PC-9 (cell line): Measurements from ENCODE around the gene RAB29. TPM values are rescaled to one million over a fixed set of nuclear protein-coding genes. Genes with fewer than 3 reads are reported as not detected.

Source experiments
- BruUV-seq: library from RNA; stranded (reverse); fragments of 400-500 nt; replicated peaks from 2 replicates; lab custom pipeline; 2021; lab: Mats Ljungman, UMichigan
- CTCF ChIA-PET: fragments of 300-600 bp; sonication (Branson Sonifier 250); formaldehyde crosslinking; loops from one replicate; lab custom pipeline; 2022; ENCODE audit warnings: antibody characterized with exemption; lab: Charles Lee
- POLR2A ChIA-PET: fragments of 300-600 bp; sonication (Branson Sonifier 250); formaldehyde crosslinking; loops from one replicate; lab custom pipeline; 2022; ENCODE audit warnings: antibody characterized with exemption; ENCODE audit not compliant: unreplicated experiment; lab: Charles Lee
- DNase-seq, 2 experiments: peaks; one replicate each; pipeline versions ENCODE4 v3.0.0 to v3.0.0-alpha.2; 2015 to 2022; ENCODE audit warnings: mixed read lengths in 1 of 2
- H2AFZ ChIP-seq: fragments of 200-600 bp; sonication (generic); 2 replicates; pipeline ENCODE4 v1.8.1; 2017; ENCODE audit warnings: antibody characterized with exemption
- H3F3A ChIP-seq: fragments of 200-600 bp; sonication (generic); 2 replicates; pipeline ENCODE4 v1.8.1; 2017; ENCODE audit warnings: antibody characterized with exemption, mild to moderate bottlenecking, low read depth; ENCODE audit not compliant: insufficient read depth
- H3K27ac ChIP-seq: fragments of 200-600 bp; sonication (generic); 2 replicates; pipeline ENCODE4 v1.6.1; 2016; ENCODE audit warnings: mixed run types
- H3K27me3 ChIP-seq: fragments of 200-600 bp; sonication (generic); 2 replicates; pipeline ENCODE4 v1.6.1; 2016; ENCODE audit warnings: low read depth, mixed run types; ENCODE audit not compliant: insufficient read depth
- H3K36me3 ChIP-seq: fragments of 200-600 bp; sonication (generic); 2 replicates; pipeline ENCODE4 v1.6.1; 2016; ENCODE audit warnings: low read depth, mixed run types
- H3K4me1 ChIP-seq: fragments of 200-600 bp; sonication (generic); replicated peaks from 2 replicates; pipeline ENCODE4 v1.6.1; 2016; ENCODE audit warnings: mixed run types; ENCODE audit not compliant: insufficient read depth
- H3K4me2 ChIP-seq: fragments of 200-600 bp; sonication (generic); 2 replicates; pipeline ENCODE4 v1.6.1; 2017; ENCODE audit warnings: mixed run types
- H3K4me3 ChIP-seq: fragments of 200-600 bp; sonication (generic); 2 replicates; pipeline ENCODE4 v1.6.1; 2016; ENCODE audit warnings: mixed run types
- H3K79me2 ChIP-seq: fragments of 200-600 bp; sonication (generic); 2 replicates; pipeline ENCODE4 v1.6.1; 2017; ENCODE audit warnings: low read depth, mixed run types
- H3K9me2 ChIP-seq: fragments of 200-600 bp; sonication (generic); 2 replicates; pipeline ENCODE4 v1.8.1; 2017; ENCODE audit warnings: mild to moderate bottlenecking; ENCODE audit not compliant: insufficient read depth
- H3K9me3 ChIP-seq: fragments of 200-600 bp; sonication (generic); 2 replicates; pipeline ENCODE4 v1.8.1; 2016; ENCODE audit warnings: low read depth; ENCODE audit not compliant: insufficient read depth
- H4K20me1 ChIP-seq: fragments of 200-600 bp; sonication (generic); 2 replicates; pipeline ENCODE4 v1.8.1; 2017; ENCODE audit not compliant: insufficient read depth
- CTCF ChIP-seq: fragments of 200-600 bp; sonication (generic); conservative IDR thresholded peaks from 2 replicates; pipeline ENCODE4 v1.6.1; 2017; ENCODE audit warnings: mixed run types, antibody characterized with exemption, mild to moderate bottlenecking, moderate library complexity
- EZH2 ChIP-seq: fragments of 200-600 bp; sonication (generic); IDR thresholded peaks from 2 replicates; pipeline ENCODE4 v1.8.0; 2017; ENCODE audit warnings: antibody characterized with exemption, low read depth
- intact Hi-C: fragments of 100-400 bp; cut with micrococcal nuclease; formaldehyde crosslinking; loops from one replicate; pipeline ENCODE4 v1.10.0; 2022; ENCODE audit not compliant: unreplicated experiment
- total RNA-seq: library from RNA; stranded (reverse); gene quantifications from 2 replicates; pipeline ENCODE4 v1.2.3, GENCODE V29; 2021

RAB29 gene
- total RNA-seq, 1 experiment from 2014 or later: 10.4 TPM

DNA sequence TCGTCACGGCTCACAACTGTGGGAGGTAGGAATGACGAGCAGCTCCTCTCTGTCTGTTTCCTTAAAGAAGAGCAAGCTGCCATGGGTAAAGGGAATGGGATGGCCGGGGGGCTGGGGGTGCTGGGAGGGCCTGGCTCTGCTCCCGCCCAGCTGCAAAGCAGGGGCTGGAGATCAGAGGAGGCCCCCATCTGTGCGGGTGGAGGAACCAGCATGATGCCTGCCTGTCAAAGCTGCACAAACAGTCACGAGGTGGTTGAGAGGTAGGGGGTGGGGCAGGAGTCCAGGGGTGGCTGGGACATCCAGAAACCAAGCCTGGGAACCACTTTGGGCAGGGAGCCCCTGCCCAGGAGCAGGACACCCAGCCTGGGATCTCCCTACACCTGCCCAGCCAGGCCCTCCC lies 25.1 kb upstream of the RAB29 start:
- H3K9me3 ChIP-seq: no peaks in the 10 kb centered on the region
- POLR2A ChIA-PET: no interaction called here
- BruUV-seq: no TSS peak
- no peak overlapping the region for H3K4me2 ChIP-seq
- 0 out of 2 replicates have a peak, but pooled peaks cover 3% of the 10 kb centered on the region for H3K79me2 ChIP-seq
- no peaks in the 10 kb centered on the region; the same call in none of the 2 replicates for H4K20me1 ChIP-seq
- no peak for DNase-seq
- no peaks in the 10 kb centered on the region for H3K9me2 ChIP-seq
- CTCF ChIA-PET: interaction anchor here (0.6 kb wide), 1 partner anchor 107 kb away, joined by 4 read pairs; no protein-coding TSS in a partner anchor
- H3K27ac ChIP-seq: no peak overlapping the region
- H3K4me1 ChIP-seq: no peaks in the 10 kb centered on the region
- H3F3A ChIP-seq: no peaks in the 10 kb centered on the region
- intact Hi-C loops: no loop called here
- no peak overlapping the region for H3K4me3 ChIP-seq
- no peak overlapping the region for H2AFZ ChIP-seq
- no peaks in the 10 kb centered on the region for H3K36me3 ChIP-seq
- H3K27me3 ChIP-seq: no peaks in the 10 kb centered on the region
- TF ChIP-seq EZH2 (no peak), CTCF (no peak)

GRCh38 chr1:205798577-205798976 lies 23.3 kb upstream of the RAB29 start:
- H2AFZ ChIP-seq: no peak overlapping the region
- BruUV-seq: no TSS peak
- POLR2A ChIA-PET: interaction anchor here (0.6 kb wide), 1 partner anchor 139 kb away, joined by 3 read pairs; no protein-coding TSS in a partner anchor
- DNase-seq: peak in 1 of 2 experiments; percentile 16
- H3K9me3 ChIP-seq: no peaks in the 10 kb centered on the region
- 0 out of 2 replicates have a peak, but pooled peaks cover 3% of the 10 kb centered on the region for H3K79me2 ChIP-seq
- H3F3A ChIP-seq: no peaks in the 10 kb centered on the region
- intact Hi-C loops: no loop called here
- H3K4me3 ChIP-seq: no peak overlapping the region
- H3K27ac ChIP-seq: no peak overlapping the region
- no peaks in the 10 kb centered on the region for H3K36me3 ChIP-seq
- no peaks in the 10 kb centered on the region; the same call in 1 of the 2 replicates for H4K20me1 ChIP-seq
- no peaks in the 10 kb centered on the region for H3K9me2 ChIP-seq
- no peaks in the 10 kb centered on the region for H3K27me3 ChIP-seq
- no peaks in the 10 kb centered on the region for H3K4me1 ChIP-seq
- H3K4me2 ChIP-seq: no peak overlapping the region
- TF ChIP-seq CTCF: no peak
- TF ChIP-seq EZH2: no peak
- CTCF ChIA-PET: no interaction called here

GRCh38 chr1:205797168-205797567 lies 21.9 kb upstream of the RAB29 start:
- Histone ChIP-seq H3K79me2 (no peaks in the 10 kb centered on the region), H3K4me3 (no peak overlapping the region), H3K27me3 (no peaks in the 10 kb centered on the region), H3K9me2 (no peaks in the 10 kb centered on the region), H4K20me1 (no peaks in the 10 kb centered on the region; the same call in 1 of the 2 replicates), H3K36me3 (no peaks in the 10 kb centered on the region), H3K4me1 (no peaks in the 10 kb centered on the region), H2AFZ (no peak overlapping the region), H3K4me2 (no peak overlapping the region), H3K27ac (no peak overlapping the region), H3K9me3 (no peaks in the 10 kb centered on the region), H3F3A (0 out of 2 replicates have a peak, but pooled peaks cover 3% of the 10 kb centered on the region)
- intact Hi-C loops: no loop called here
- ChIA-PET CTCF (no interaction called here), POLR2A (no interaction called here)
- no peak for DNase-seq
- BruUV-seq: no TSS peak
- no peak for TF ChIP-seq CTCF
- no peak for TF ChIP-seq EZH2
